ENCODE results near the gene NFX1.
"Not testable (repeated sequence)": the region's sequence is repeated elsewhere in the genome, so short reads cannot be mapped to it uniquely, and the experiment has no call there.

The NFX1 gene

GRCh38 chr9:33383396-33383795 is 93.1 kb downstream of the NFX1 start:
- not testable (repeated sequence) for DNase-seq (ENCODE audit: low read depth in 1 of 2, low spot score in 1 of 2); H3K27me3 ChIP-seq (ENCODE audit: insufficient read depth, poor library complexity, severe bottlenecking); H3K4me3 ChIP-seq (replicated peaks; ENCODE audit: insufficient read depth, low read length); H3K27ac ChIP-seq (replicated peaks)

- not testable (repeated sequence) for DNase-seq (ENCODE audit: low read depth in 1 of 2, low spot score in 1 of 2); H3K27ac ChIP-seq (replicated peaks); H3K4me3 ChIP-seq (replicated peaks; ENCODE audit: insufficient read depth, low read length); H3K27me3 ChIP-seq (ENCODE audit: insufficient read depth, poor library complexity, severe bottlenecking)
These were observed 95.2 kb downstream of the NFX1 start for GRCh38 chr9:33385536-33385935.

- H3K27me3 ChIP-seq (ENCODE audit: insufficient read depth, poor library complexity, severe bottlenecking); H3K27ac ChIP-seq (replicated peaks); H3K4me3 ChIP-seq (replicated peaks; ENCODE audit: insufficient read depth, low read length); DNase-seq (ENCODE audit: low read depth in 1 of 2, low spot score in 1 of 2): not testable (repeated sequence)
These were observed 95.8 kb downstream of the NFX1 start for GRCh38 chr9:33385979-33386640.

- DNase-seq (ENCODE audit: low read depth in 1 of 2, low spot score in 1 of 2); H3K4me3 ChIP-seq (replicated peaks; ENCODE audit: insufficient read depth, low read length); H3K27me3 ChIP-seq (ENCODE audit: insufficient read depth, poor library complexity, severe bottlenecking); H3K27ac ChIP-seq (replicated peaks): not testable (repeated sequence)
These were observed 96.3 kb downstream of the NFX1 start for GRCh38 chr9:33386641-33386996.

- not testable (repeated sequence) for H3K27me3 ChIP-seq (ENCODE audit: insufficient read depth, poor library complexity, severe bottlenecking); DNase-seq (ENCODE audit: low read depth in 1 of 2, low spot score in 1 of 2); H3K4me3 ChIP-seq (replicated peaks; ENCODE audit: insufficient read depth, low read length); H3K27ac ChIP-seq (replicated peaks)
These were observed 96.7 kb downstream of the NFX1 start for GRCh38 chr9:33386998-33387397.

- no peak for DNase-seq (ENCODE audit: low read depth in 1 of 2, low spot score in 1 of 2)
- H3K27me3 ChIP-seq (ENCODE audit: insufficient read depth, poor library complexity, severe bottlenecking), result no peaks in the 10 kb centered on the region
- no peak overlapping the region for H3K4me3 ChIP-seq (replicated peaks; ENCODE audit: insufficient read depth, low read length)
- TF ChIP-seq POLR2AphosphoS5 (IDR thresholded peaks at IDR 0.05; ENCODE audit: low read depth) (no peak), REST (IDR thresholded peaks at IDR 0.05; ENCODE audit: insufficient replicate concordance, low read depth) (no peak), CTCF (IDR thresholded peaks at IDR 0.05; ENCODE audit: insufficient read depth, low read length) (no peak), SPI1 (IDR thresholded peaks at IDR 0.05; ENCODE audit: borderline replicate concordance, low read depth) (no peak), GABPA (IDR thresholded peaks at IDR 0.05; ENCODE audit: low read depth) (no peak)
- H3K27ac ChIP-seq (replicated peaks), result no peak overlapping the region
These were observed 98.0 kb downstream of the NFX1 start for GRCh38 chr9:33388110-33388994.

GRCh38 chr9:33391111-33391771 is 100.9 kb downstream of the NFX1 start:
- not testable (repeated sequence) for H3K27me3 ChIP-seq (ENCODE audit: insufficient read depth, poor library complexity, severe bottlenecking); DNase-seq (ENCODE audit: low read depth in 1 of 2, low spot score in 1 of 2); H3K27ac ChIP-seq (replicated peaks); H3K4me3 ChIP-seq (replicated peaks; ENCODE audit: insufficient read depth, low read length)

GRCh38 chr9:33392591-33393021 is 102.3 kb downstream of the NFX1 start:
- H3K27ac ChIP-seq (replicated peaks); H3K27me3 ChIP-seq (ENCODE audit: insufficient read depth, poor library complexity, severe bottlenecking); DNase-seq (ENCODE audit: low read depth in 1 of 2, low spot score in 1 of 2): not testable (repeated sequence)

More at GRCh38 chr9:33392591-33393021, 102.3 kb downstream of the NFX1 start:
- not testable (repeated sequence) for H3K4me3 ChIP-seq (replicated peaks; ENCODE audit: insufficient read depth, low read length)

All from HL-60 (cell line).